HepG2 (cell line): ENCODE data around the gene TNFSF18. TPM values are rescaled to one million over a fixed set of nuclear protein-coding genes. Genes with fewer than 3 reads are reported as not detected.

Experiments
- ATAC-seq: fragments of 200-7000 bp; cut with Tn5 transposase; 3 replicates; pipeline ENCODE4 v1.9.1; 2020; ENCODE audit warnings: mild to moderate bottlenecking, moderate library complexity
- BruUV-seq: library from RNA; stranded (reverse); fragments of 400-500 nt; replicated peaks from 2 replicates; lab custom pipeline; 2021; lab: Mats Ljungman, UMichigan
- CTCF ChIA-PET: fragments of 300-600 bp; formaldehyde crosslinking; extraction: SDS; loops from one replicate; lab custom pipeline; 2021; ENCODE audit warnings: low total read pairs, inconsistent platforms, low intra/inter-chr PET ratio; lab: Yijun Ruan, JAX
- POLR2A ChIA-PET: fragments of 350-600 bp; sonication (Branson Sonifier 250); formaldehyde crosslinking; loops from one replicate; lab custom pipeline; 2020; ENCODE audit warnings: antibody characterized with exemption, inconsistent platforms; lab: Yijun Ruan, JAX
- DNase-seq: peaks from one replicate; pipeline ENCODE4 v3.0.0-alpha.2; 2015; ENCODE audit warnings: low spot score
- FAIRE-seq: peaks from 3 replicates; lab custom pipeline; 2011; peaks lifted over from hg19 to GRCh38; lab: Jason Lieb, UNC
- H2AFZ ChIP-seq: one replicate; pipeline ENCODE4 v1.6.1; 2011; ENCODE audit warnings: low read length, inconsistent platforms
- H3K27ac ChIP-seq: fragments of 300-600 bp; 3 replicates; pipeline ENCODE4 v1.8.0; 2011; ENCODE audit warnings: mixed run types, mild to moderate bottlenecking, mixed read lengths, low read length, inconsistent platforms; ENCODE audit not compliant: insufficient read depth; ENCODE audit errors: extremely low read length
- H3K27me3 ChIP-seq, 2 experiments: fragments of 200-600 bp in 1 of 2; 2 replicates in 1 of 2; 3 replicates in 1 of 2; pipeline versions ENCODE4 v1.6.0 to v1.8.0; 2011; ENCODE audit warnings: low read length in 2 of 2, mild to moderate bottlenecking in 2 of 2, moderate library complexity in 2 of 2, inconsistent platforms in 1 of 2; ENCODE audit not compliant: insufficient read depth in 2 of 2, control insufficient read depth in 1 of 2
- H3K36me3 ChIP-seq, 2 experiments: fragments of 200-600 bp in 1 of 2; replicated peaks in 1 of 2; 2 replicates in 1 of 2; 3 replicates in 1 of 2; pipeline versions ENCODE4 v1.5.1 to v1.8.0; 2011; ENCODE audit warnings: low read length in 2 of 2, inconsistent platforms in 1 of 2; ENCODE audit not compliant: insufficient read depth in 2 of 2, control insufficient read depth in 1 of 2
- H3K4me1 ChIP-seq: 2 replicates; pipeline ENCODE4 v1.5.1; 2012; ENCODE audit warnings: low read length, inconsistent platforms; ENCODE audit not compliant: insufficient read depth
- H3K4me2 ChIP-seq: 2 replicates; pipeline ENCODE4 v1.6.0; 2011; ENCODE audit warnings: low read depth, low read length, inconsistent platforms
- H3K4me3 ChIP-seq, 3 experiments: fragments of 200-600 bp in 1 of 3; sonication (generic), shearing (Covaris generic) in 1 of 3; replicated peaks in 1 of 3; 2 replicates each; pipeline ENCODE4 v1.5.1; 2011 to 2016; ENCODE audit warnings: low read length in 3 of 3, inconsistent platforms in 2 of 3, low read depth in 2 of 3, mild to moderate bottlenecking in 2 of 3, control low read depth in 1 of 3, mixed read lengths in 1 of 3; ENCODE audit not compliant: insufficient read depth in 1 of 3
- H3K79me2 ChIP-seq: one replicate; pipeline ENCODE4 v1.6.1; 2011; ENCODE audit warnings: low read length, inconsistent platforms; ENCODE audit not compliant: insufficient read depth
- H3K9ac ChIP-seq: 2 replicates; pipeline ENCODE4 v1.6.0; 2011; ENCODE audit warnings: mild to moderate bottlenecking, low read depth, low read length, inconsistent platforms; ENCODE audit not compliant: insufficient read depth
- H3K9me3 ChIP-seq: 2 replicates; pipeline ENCODE4 v1.5.1; 2012; ENCODE audit warnings: mild to moderate bottlenecking, low read length
- H4K20me1 ChIP-seq: 2 replicates; pipeline ENCODE4 v1.6.0; 2011; ENCODE audit warnings: inconsistent platforms, mild to moderate bottlenecking, low read length, moderate library complexity; ENCODE audit not compliant: insufficient read depth
- NKX3-1 ChIP-seq: sonication (generic); formaldehyde crosslinking; IDR thresholded peaks from 2 replicates; pipeline ENCODE4 v1.5.0; 2020; ENCODE audit warnings: missing genetic modification reagents
- PHF21A ChIP-seq: sonication (generic); formaldehyde crosslinking; IDR thresholded peaks from 2 replicates; pipeline ENCODE4 v1.5.0; 2020; ENCODE audit warnings: mild to moderate bottlenecking, missing genetic modification reagents
- SMAD1 ChIP-seq: sonication (generic); formaldehyde crosslinking; IDR thresholded peaks from 2 replicates; pipeline ENCODE4 v1.4.0; 2020; ENCODE audit warnings: missing genetic modification reagents, low read depth, mild to moderate bottlenecking, borderline replicate concordance
- TEAD3 ChIP-seq: optimal IDR thresholded peaks from 2 replicates; pipeline ENCODE3; 2016; ENCODE audit warnings: borderline replicate concordance
- ZBTB20 ChIP-seq: sonication (generic); formaldehyde crosslinking; IDR thresholded peaks from 2 replicates; pipeline ENCODE4 v1.8.1; 2023; ENCODE audit warnings: missing genetic modification reagents, low read depth, mild to moderate bottlenecking, borderline replicate concordance
- ZNF12 ChIP-seq: sonication (generic); formaldehyde crosslinking; IDR thresholded peaks from 2 replicates; pipeline ENCODE4 v1.5.0; 2020; ENCODE audit warnings: missing genetic modification reagents
- ZNF530 ChIP-seq: sonication (generic); formaldehyde crosslinking; IDR thresholded peaks from 2 replicates; pipeline ENCODE4 v1.5.0; 2020; ENCODE audit warnings: low read depth, mild to moderate bottlenecking, missing genetic modification reagents
- ZNF644 ChIP-seq: IDR thresholded peaks from 2 replicates; pipeline ENCODE4 v1.6.1; 2016; ENCODE audit warnings: low read depth
- WGBS: methylation state at CpG from one replicate; pipeline ENCODE4 v1.1.6; 2017; ENCODE audit warnings: low lambda C conversion rate; 5-methylcytosine and 5-hydroxymethylcytosine counted together
- in situ Hi-C: cut with HindIII; loops from 2 replicates; pipeline ENCODE4 v1.10.0; 2017; ENCODE audit warnings: low pct_unique_long_range_greater_than_20kb; ENCODE audit not compliant: extremely low pct_ligation_motif_present
- intact Hi-C: fragments of 100-400 bp; cut with micrococcal nuclease; formaldehyde crosslinking; loops from one replicate; pipeline ENCODE4 v1.10.0; 2022; ENCODE audit not compliant: unreplicated experiment
- polyA plus RNA-seq, 8 experiments: library from polyadenylated mRNA; depleted of rRNA in 3 of 8; stranded (reverse) in 7 of 8; unstranded in 1 of 8; fragments of >200 nt; fragmentation: Illumina TruSeq in 4 of 8; extraction: Trizol in 4 of 8; gene quantifications; 2 replicates each; pipeline versions ENCODE4 v1.2.1 to v1.2.3, GENCODE V29; 2011 to 2016; ENCODE audit warnings: low read depth in 4 of 8, missing spikeins in 1 of 8, mixed read lengths in 1 of 8; ENCODE audit not compliant: insufficient read depth in 1 of 8
- total RNA-seq, 5 experiments: library from RNA; depleted of rRNA; stranded (reverse); fragments of >200 nt; fragmentation: Illumina TruSeq; extraction: Trizol; gene quantifications; 2 replicates each; pipeline ENCODE4 v1.2.3, GENCODE V29; 2016; ENCODE audit warnings: low read depth in 1 of 5
- TF ChIP-seq, protein P1 (sequence below): sonication (generic); formaldehyde crosslinking; IDR thresholded peaks from 2 replicates; pipeline ENCODE4 v1.5.1; 2020; ENCODE audit warnings: missing genetic modification reagents, mild to moderate bottlenecking, borderline replicate concordance
- TF ChIP-seq, protein P2 (sequence below): sonication (generic); formaldehyde crosslinking; IDR thresholded peaks from 2 replicates; pipeline ENCODE4 v1.5.1; 2020; ENCODE audit warnings: mild to moderate bottlenecking, missing genetic modification reagents, borderline replicate concordance

The TNFSF18 gene
- total and polyA plus RNA-seq, 2 of the 13 experiments (the other 11 are each of a cell fraction or from before 2014, with no cell fraction given), result not detected

DNA sequence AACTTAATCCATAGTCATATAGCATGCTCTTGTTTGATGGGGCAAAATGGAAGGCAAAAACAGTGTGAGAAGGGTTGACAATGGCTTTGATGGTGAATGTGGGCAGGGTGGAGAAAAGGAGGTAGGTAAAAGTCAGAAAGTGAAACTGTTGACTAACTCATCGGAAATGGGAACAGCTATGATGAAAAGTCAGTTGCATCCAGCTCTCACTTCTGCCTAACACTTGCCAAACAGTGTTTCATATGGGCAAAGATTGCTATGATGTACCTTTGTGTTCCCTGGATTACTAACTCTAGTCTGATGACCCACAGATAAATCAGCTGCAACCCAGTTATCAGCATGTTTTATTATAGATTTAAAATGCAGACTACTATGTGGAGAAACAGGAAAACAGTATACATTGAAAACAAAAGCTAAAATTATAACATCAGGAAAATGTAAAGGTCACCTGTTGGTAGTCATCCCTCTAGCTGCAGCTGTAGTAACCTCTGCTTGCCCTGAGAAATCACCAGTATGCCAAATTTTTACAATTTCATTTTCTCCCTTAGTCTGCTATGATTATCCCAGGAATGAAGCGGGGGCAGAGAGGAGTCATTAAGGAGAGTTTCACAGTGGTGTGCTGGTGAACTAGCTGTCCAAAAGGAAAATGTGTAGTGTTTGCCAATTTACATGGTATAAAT is 11.7 kb downstream of the TNFSF18 start:
- TF ChIP-seq ZNF530 (CRISPR knock-in tag) (no peak), ZNF12 (CRISPR knock-in tag) (no peak), NKX3-1 (CRISPR knock-in tag) (no peak)
- TF ChIP-seq, protein P1, sequence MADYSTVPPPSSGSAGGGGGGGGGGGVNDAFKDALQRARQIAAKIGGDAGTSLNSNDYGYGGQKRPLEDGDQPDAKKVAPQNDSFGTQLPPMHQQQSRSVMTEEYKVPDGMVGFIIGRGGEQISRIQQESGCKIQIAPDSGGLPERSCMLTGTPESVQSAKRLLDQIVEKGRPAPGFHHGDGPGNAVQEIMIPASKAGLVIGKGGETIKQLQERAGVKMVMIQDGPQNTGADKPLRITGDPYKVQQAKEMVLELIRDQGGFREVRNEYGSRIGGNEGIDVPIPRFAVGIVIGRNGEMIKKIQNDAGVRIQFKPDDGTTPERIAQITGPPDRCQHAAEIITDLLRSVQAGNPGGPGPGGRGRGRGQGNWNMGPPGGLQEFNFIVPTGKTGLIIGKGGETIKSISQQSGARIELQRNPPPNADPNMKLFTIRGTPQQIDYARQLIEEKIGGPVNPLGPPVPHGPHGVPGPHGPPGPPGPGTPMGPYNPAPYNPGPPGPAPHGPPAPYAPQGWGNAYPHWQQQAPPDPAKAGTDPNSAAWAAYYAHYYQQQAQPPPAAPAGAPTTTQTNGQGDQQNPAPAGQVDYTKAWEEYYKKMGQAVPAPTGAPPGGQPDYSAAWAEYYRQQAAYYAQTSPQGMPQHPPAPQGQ, result no peak
- no TSS peak for BruUV-seq
- Histone ChIP-seq H3K27me3 (no peaks in the 10 kb centered on the region), H3K9ac (no peak overlapping the region), H3K27ac (no peak overlapping the region), H3K4me3 (no peak overlapping the region), H3K79me2 (no peaks in the 10 kb centered on the region), H2AFZ (no peak overlapping the region), H3K36me3 (no peaks in the 10 kb centered on the region), H4K20me1 (no peaks in the 10 kb centered on the region), H3K9me3 (no peaks in the 10 kb centered on the region), H3K4me1 (0 out of 2 replicates have a peak, but pooled peaks cover 10% of the 10 kb centered on the region), H3K4me2 (no peak overlapping the region)
- POLR2A ChIA-PET, result interaction anchor here (0.5 kb wide), 1 partner anchor 1126 kb away, joined by 3 read pairs; no protein-coding TSS in a partner anchor
- ATAC-seq, result no peak
- CTCF ChIA-PET, result no interaction called here
- in situ Hi-C loops, result no loop called here
- intact Hi-C loops, result no loop called here
- DNase-seq, result no peak
- 42% methylated on average over 2 of the region's 2 CpGs for WGBS
- FAIRE-seq, result no peak

DNA sequence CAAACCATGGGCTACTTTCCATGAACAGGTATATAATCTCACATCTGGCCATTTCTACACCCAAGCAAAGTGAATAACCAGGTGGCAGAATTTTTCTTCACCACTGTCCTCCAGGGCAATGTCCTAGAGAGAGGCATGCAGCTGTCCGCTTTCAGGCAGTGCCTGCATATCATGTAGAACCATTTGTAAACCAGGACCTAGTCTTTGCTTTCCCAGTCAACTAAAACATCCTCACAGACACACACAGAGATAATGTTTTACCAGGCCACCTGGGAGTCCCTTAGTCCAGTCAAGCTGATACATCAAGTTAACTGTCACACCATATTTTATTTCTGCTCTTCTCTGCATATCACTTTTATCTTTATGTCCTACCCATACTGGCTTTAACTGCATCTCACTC is 26.2 kb downstream of the TNFSF18 start:
- POLR2A ChIA-PET, result no interaction called here
- H3K9me3 ChIP-seq, result 0 out of 2 replicates have a peak, but pooled peaks cover 5% of the 10 kb centered on the region
- H2AFZ ChIP-seq, result no peak overlapping the region
- peak; percentile 62 for DNase-seq
- H3K79me2 ChIP-seq, result no peaks in the 10 kb centered on the region
- no TSS peak for BruUV-seq
- CTCF ChIA-PET, result no interaction called here
- H3K36me3 ChIP-seq, result no peaks in the 10 kb centered on the region
- 0 out of 6 replicates have a peak overlapping the region, but pooled peaks of 1 of the 3 experiments have one; percentile 6 for H3K4me3 ChIP-seq
- no peaks in the 10 kb centered on the region for H4K20me1 ChIP-seq
- H3K27ac ChIP-seq, result no peak overlapping the region
- H3K27me3 ChIP-seq, result no peaks in the 10 kb centered on the region
- in situ Hi-C loops, result no loop called here
- 0% methylated on average over 1 of the region's 1 CpG for WGBS
- H3K4me1 ChIP-seq, result peaks cover 21% of the 10 kb centered on the region
- ATAC-seq, result peak; percentile 100
- intact Hi-C loops, result no loop called here
- FAIRE-seq, result peak; percentile 81
- H3K4me2 ChIP-seq, result peak overlapping the region; percentile 43
- H3K9ac ChIP-seq, result no peak overlapping the region
- TF ChIP-seq, protein P2, sequence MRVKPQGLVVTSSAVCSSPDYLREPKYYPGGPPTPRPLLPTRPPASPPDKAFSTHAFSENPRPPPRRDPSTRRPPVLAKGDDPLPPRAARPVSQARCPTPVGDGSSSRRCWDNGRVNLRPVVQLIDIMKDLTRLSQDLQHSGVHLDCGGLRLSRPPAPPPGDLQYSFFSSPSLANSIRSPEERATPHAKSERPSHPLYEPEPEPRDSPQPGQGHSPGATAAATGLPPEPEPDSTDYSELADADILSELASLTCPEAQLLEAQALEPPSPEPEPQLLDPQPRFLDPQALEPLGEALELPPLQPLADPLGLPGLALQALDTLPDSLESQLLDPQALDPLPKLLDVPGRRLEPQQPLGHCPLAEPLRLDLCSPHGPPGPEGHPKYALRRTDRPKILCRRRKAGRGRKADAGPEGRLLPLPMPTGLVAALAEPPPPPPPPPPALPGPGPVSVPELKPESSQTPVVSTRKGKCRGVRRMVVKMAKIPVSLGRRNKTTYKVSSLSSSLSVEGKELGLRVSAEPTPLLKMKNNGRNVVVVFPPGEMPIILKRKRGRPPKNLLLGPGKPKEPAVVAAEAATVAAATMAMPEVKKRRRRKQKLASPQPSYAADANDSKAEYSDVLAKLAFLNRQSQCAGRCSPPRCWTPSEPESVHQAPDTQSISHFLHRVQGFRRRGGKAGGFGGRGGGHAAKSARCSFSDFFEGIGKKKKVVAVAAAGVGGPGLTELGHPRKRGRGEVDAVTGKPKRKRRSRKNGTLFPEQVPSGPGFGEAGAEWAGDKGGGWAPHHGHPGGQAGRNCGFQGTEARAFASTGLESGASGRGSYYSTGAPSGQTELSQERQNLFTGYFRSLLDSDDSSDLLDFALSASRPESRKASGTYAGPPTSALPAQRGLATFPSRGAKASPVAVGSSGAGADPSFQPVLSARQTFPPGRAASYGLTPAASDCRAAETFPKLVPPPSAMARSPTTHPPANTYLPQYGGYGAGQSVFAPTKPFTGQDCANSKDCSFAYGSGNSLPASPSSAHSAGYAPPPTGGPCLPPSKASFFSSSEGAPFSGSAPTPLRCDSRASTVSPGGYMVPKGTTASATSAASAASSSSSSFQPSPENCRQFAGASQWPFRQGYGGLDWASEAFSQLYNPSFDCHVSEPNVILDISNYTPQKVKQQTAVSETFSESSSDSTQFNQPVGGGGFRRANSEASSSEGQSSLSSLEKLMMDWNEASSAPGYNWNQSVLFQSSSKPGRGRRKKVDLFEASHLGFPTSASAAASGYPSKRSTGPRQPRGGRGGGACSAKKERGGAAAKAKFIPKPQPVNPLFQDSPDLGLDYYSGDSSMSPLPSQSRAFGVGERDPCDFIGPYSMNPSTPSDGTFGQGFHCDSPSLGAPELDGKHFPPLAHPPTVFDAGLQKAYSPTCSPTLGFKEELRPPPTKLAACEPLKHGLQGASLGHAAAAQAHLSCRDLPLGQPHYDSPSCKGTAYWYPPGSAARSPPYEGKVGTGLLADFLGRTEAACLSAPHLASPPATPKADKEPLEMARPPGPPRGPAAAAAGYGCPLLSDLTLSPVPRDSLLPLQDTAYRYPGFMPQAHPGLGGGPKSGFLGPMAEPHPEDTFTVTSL (CRISPR knock-in tag), result peak; percentile 55; the same call in 1 of the 2 replicates
- TF ChIP-seq ZNF644 (CRISPR knock-in tag) (peak; percentile 70), SMAD1 (CRISPR knock-in tag) (no peak), TEAD3 (CRISPR knock-in tag) (peak; percentile 47), PHF21A (CRISPR knock-in tag) (no peak), ZBTB20 (CRISPR knock-in tag) (no peak)
